Measurements from ENCODE around the gene ADAMTS2.

ADAMTS2 gene

GRCh38 chr5:179137016-179137642 lies 208.1 kb downstream of the ADAMTS2 start:
- in situ Hi-C loops (cut with MboI; ENCODE audit: low pct_unique_long_range_greater_than_20kb, low sequenced_read_pairs, unreplicated experiment), result no loop called here
- DNase-seq (ENCODE audit: low spot score), result no peak
- no peak for TF ChIP-seq CTCF (IDR thresholded peaks at IDR 0.05; ENCODE audit: extremely low read depth, insufficient read depth, missing control alignments)

- TF ChIP-seq CTCF (IDR thresholded peaks at IDR 0.05; ENCODE audit: extremely low read depth, insufficient read depth, missing control alignments), result no peak
- DNase-seq (ENCODE audit: low spot score), result no peak
- in situ Hi-C loops (cut with MboI; ENCODE audit: low pct_unique_long_range_greater_than_20kb, low sequenced_read_pairs, unreplicated experiment), result no loop called here
These were observed 209.6 kb downstream of the ADAMTS2 start for GRCh38 chr5:179135441-179136215.

GRCh38 chr5:179135006-179135405 lies 210.3 kb downstream of the ADAMTS2 start:
- in situ Hi-C loops (cut with MboI; ENCODE audit: low pct_unique_long_range_greater_than_20kb, low sequenced_read_pairs, unreplicated experiment), result no loop called here
- DNase-seq (ENCODE audit: low spot score), result no peak
- no peak for TF ChIP-seq CTCF (IDR thresholded peaks at IDR 0.05; ENCODE audit: extremely low read depth, insufficient read depth, missing control alignments)

GRCh38 chr5:179134511-179134910 lies 210.8 kb downstream of the ADAMTS2 start:
- in situ Hi-C loops (cut with MboI; ENCODE audit: low pct_unique_long_range_greater_than_20kb, low sequenced_read_pairs, unreplicated experiment), result no loop called here
- TF ChIP-seq CTCF (IDR thresholded peaks at IDR 0.05; ENCODE audit: extremely low read depth, insufficient read depth, missing control alignments), result no peak
- no peak for DNase-seq (ENCODE audit: low spot score)

- no peak for DNase-seq (ENCODE audit: low spot score)
- no peak for TF ChIP-seq CTCF (IDR thresholded peaks at IDR 0.05; ENCODE audit: extremely low read depth, insufficient read depth, missing control alignments)
- in situ Hi-C loops (cut with MboI; ENCODE audit: low pct_unique_long_range_greater_than_20kb, low sequenced_read_pairs, unreplicated experiment), result no loop called here
These were observed 212.5 kb downstream of the ADAMTS2 start for GRCh38 chr5:179132586-179133355.

GRCh38 chr5:179131886-179132585 lies 213.2 kb downstream of the ADAMTS2 start:
- no peak for DNase-seq (ENCODE audit: low spot score)
- in situ Hi-C loops (cut with MboI; ENCODE audit: low pct_unique_long_range_greater_than_20kb, low sequenced_read_pairs, unreplicated experiment), result no loop called here
- no peak for TF ChIP-seq CTCF (IDR thresholded peaks at IDR 0.05; ENCODE audit: extremely low read depth, insufficient read depth, missing control alignments)

Measured in GM13977 (cell line).